K562 (cell line): ENCODE data around the gene FST.

Experiments used
- MCM7 ChIP-seq, 2 experiments: fragments of 450-650 bp; IDR thresholded peaks; 2 replicates each; pipeline ENCODE4 v1.6.1; 2016 to 2018
- TF ChIP-seq, protein P1 (sequence below): fragments of 450-650 bp; formaldehyde crosslinking; IDR thresholded peaks from 2 replicates; pipeline ENCODE4 v1.4.0; 2020; ENCODE audit warnings: mild to moderate bottlenecking, moderate library complexity
- TF ChIP-seq, protein P2 (sequence below), 3 experiments: IDR thresholded peaks in 2 of 3; conservative IDR thresholded peaks in 1 of 3; 2 replicates each; pipeline ENCODE4 v1.5.1; 2011 to 2012; ENCODE audit warnings: low read length in 3 of 3, mild to moderate bottlenecking in 3 of 3, control low read depth in 2 of 3, improper control_type of control experiment in 1 of 3, inconsistent platforms in 1 of 3, low read depth in 1 of 3, mixed read lengths in 1 of 3, moderate library complexity in 1 of 3; ENCODE audit not compliant: insufficient read depth in 2 of 3

DNA sequence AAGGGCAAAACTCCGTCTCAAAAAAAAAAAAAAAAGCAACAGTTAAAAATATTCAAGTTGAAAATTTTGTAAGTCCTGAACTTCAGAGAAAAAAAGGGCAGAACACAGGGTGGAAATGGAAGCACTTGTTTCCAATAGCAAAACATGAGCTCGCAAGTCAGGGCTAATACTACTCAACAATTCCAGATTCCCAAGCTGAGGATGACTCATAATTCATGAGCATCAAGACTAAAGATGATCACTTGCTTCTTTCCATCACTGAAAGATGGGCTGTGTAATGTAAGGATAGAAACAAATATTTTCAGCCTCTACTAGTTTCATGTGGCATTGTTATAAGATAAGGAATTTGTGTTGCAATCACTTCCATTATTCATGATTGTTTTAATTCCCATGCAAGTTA is 33.5 kb upstream of the FST start:
- TF ChIP-seq, protein P1, sequence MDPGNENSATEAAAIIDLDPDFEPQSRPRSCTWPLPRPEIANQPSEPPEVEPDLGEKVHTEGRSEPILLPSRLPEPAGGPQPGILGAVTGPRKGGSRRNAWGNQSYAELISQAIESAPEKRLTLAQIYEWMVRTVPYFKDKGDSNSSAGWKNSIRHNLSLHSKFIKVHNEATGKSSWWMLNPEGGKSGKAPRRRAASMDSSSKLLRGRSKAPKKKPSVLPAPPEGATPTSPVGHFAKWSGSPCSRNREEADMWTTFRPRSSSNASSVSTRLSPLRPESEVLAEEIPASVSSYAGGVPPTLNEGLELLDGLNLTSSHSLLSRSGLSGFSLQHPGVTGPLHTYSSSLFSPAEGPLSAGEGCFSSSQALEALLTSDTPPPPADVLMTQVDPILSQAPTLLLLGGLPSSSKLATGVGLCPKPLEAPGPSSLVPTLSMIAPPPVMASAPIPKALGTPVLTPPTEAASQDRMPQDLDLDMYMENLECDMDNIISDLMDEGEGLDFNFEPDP (CRISPR knock-in tag), result no peak
- TF ChIP-seq, protein P2, sequence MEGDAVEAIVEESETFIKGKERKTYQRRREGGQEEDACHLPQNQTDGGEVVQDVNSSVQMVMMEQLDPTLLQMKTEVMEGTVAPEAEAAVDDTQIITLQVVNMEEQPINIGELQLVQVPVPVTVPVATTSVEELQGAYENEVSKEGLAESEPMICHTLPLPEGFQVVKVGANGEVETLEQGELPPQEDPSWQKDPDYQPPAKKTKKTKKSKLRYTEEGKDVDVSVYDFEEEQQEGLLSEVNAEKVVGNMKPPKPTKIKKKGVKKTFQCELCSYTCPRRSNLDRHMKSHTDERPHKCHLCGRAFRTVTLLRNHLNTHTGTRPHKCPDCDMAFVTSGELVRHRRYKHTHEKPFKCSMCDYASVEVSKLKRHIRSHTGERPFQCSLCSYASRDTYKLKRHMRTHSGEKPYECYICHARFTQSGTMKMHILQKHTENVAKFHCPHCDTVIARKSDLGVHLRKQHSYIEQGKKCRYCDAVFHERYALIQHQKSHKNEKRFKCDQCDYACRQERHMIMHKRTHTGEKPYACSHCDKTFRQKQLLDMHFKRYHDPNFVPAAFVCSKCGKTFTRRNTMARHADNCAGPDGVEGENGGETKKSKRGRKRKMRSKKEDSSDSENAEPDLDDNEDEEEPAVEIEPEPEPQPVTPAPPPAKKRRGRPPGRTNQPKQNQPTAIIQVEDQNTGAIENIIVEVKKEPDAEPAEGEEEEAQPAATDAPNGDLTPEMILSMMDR (IDR thresholded peaks at IDR 0.05 in 2 of 3, conservative IDR thresholded peaks at IDR 0.05 in 1 of 3; ENCODE audit: insufficient read depth in 2 of 3, low read depth in 1 of 3, low read length in 3 of 3), result no peak
- TF ChIP-seq MCM7 (IDR thresholded peaks at IDR 0.05), result no peak
